OCI-LY3 (cell line): ENCODE measurements around the gene MYD88.

ENCODE experiments used
- EZH2phosphoT487 ChIP-seq: fragments of 200-600 bp; shearing (Covaris generic); IDR thresholded peaks from 2 replicates; pipeline ENCODE4 v1.6.1; 2018; ENCODE audit warnings: antibody characterized with exemption, mixed run types, low read depth
- TF ChIP-seq, protein P1 (sequence below): fragments of 200-600, 300-600 bp; sonication (generic); IDR thresholded peaks from 2 replicates; pipeline ENCODE4 v1.5.1; 2014; ENCODE audit warnings: antibody characterized with exemption, low read length, low read depth

- TF ChIP-seq, protein P1, sequence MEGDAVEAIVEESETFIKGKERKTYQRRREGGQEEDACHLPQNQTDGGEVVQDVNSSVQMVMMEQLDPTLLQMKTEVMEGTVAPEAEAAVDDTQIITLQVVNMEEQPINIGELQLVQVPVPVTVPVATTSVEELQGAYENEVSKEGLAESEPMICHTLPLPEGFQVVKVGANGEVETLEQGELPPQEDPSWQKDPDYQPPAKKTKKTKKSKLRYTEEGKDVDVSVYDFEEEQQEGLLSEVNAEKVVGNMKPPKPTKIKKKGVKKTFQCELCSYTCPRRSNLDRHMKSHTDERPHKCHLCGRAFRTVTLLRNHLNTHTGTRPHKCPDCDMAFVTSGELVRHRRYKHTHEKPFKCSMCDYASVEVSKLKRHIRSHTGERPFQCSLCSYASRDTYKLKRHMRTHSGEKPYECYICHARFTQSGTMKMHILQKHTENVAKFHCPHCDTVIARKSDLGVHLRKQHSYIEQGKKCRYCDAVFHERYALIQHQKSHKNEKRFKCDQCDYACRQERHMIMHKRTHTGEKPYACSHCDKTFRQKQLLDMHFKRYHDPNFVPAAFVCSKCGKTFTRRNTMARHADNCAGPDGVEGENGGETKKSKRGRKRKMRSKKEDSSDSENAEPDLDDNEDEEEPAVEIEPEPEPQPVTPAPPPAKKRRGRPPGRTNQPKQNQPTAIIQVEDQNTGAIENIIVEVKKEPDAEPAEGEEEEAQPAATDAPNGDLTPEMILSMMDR = no peak
- no peak for TF ChIP-seq EZH2phosphoT487
Observed at GRCh38 chr3:38157117-38157516, 18.7 kb downstream of the MYD88 start.
